ENCODE data around the gene GBE1.

Gene GBE1

GRCh38 chr3:81760924-81761903 lies at the start of gene GBE1:
TSS of gene GBE1 (minus strand) at chr3:81761645. CDS start at chr3:81761517, 128 bp downstream.
- Histone ChIP-seq H3K36me3 (ENCODE audit: insufficient read depth, low read length) (no peaks in the 10 kb centered on the region), H2AFZ (ENCODE audit: low read depth, low read length) (peak within 1 kb of the TSS; percentile 92), H3K9me3 (ENCODE audit: low read length) (no peaks in the 10 kb centered on the region), H3K27me3 (ENCODE audit: insufficient read depth, low read length) (no peaks in the 10 kb centered on the region), H3K4me3 (ENCODE audit: low read length) (peak within 1 kb of the TSS; percentile 89), H3K4me1 (ENCODE audit: insufficient read depth, low read length) (peaks cover 12% of the 10 kb centered on the region)

GRCh38 chr3:81808900-81809299 lies 47.5 kb upstream of the GBE1 start:
- Histone ChIP-seq H3K4me3 (ENCODE audit: low read length) (no peak overlapping the region), H3K27me3 (ENCODE audit: insufficient read depth, low read length) (no peaks in the 10 kb centered on the region), H3K9me3 (ENCODE audit: low read length) (no peaks in the 10 kb centered on the region), H2AFZ (ENCODE audit: low read depth, low read length) (no peak overlapping the region), H3K36me3 (ENCODE audit: insufficient read depth, low read length) (no peaks in the 10 kb centered on the region), H3K4me1 (ENCODE audit: insufficient read depth, low read length) (peaks cover 11% of the 10 kb centered on the region)

GRCh38 chr3:81799403-81799802 lies 38.0 kb upstream of the GBE1 start:
- H3K4me3 ChIP-seq (ENCODE audit: low read length): no peak overlapping the region
- H2AFZ ChIP-seq (ENCODE audit: low read depth, low read length): no peak overlapping the region
- no peaks in the 10 kb centered on the region for H3K27me3 ChIP-seq (ENCODE audit: insufficient read depth, low read length)
- no peaks in the 10 kb centered on the region for H3K36me3 ChIP-seq (ENCODE audit: insufficient read depth, low read length)
- no peaks in the 10 kb centered on the region for H3K4me1 ChIP-seq (ENCODE audit: insufficient read depth, low read length)
- H3K9me3 ChIP-seq (ENCODE audit: low read length): no peaks in the 10 kb centered on the region

- H3K4me3 ChIP-seq (ENCODE audit: low read length): no peak overlapping the region
- no peaks in the 10 kb centered on the region for H3K4me1 ChIP-seq (ENCODE audit: insufficient read depth, low read length)
- H3K27me3 ChIP-seq (ENCODE audit: insufficient read depth, low read length): no peaks in the 10 kb centered on the region
- H2AFZ ChIP-seq (ENCODE audit: low read depth, low read length): no peak overlapping the region
- H3K9me3 ChIP-seq (ENCODE audit: low read length): no peaks in the 10 kb centered on the region
- H3K36me3 ChIP-seq (ENCODE audit: insufficient read depth, low read length): no peaks in the 10 kb centered on the region
Observed at GRCh38 chr3:81793410-81793809, 32.0 kb upstream of the GBE1 start.

GRCh38 chr3:81790117-81790516 lies 28.7 kb upstream of the GBE1 start:
- Histone ChIP-seq H3K27me3 (ENCODE audit: insufficient read depth, low read length) (no peaks in the 10 kb centered on the region), H3K4me3 (ENCODE audit: low read length) (no peak overlapping the region), H3K36me3 (ENCODE audit: insufficient read depth, low read length) (no peaks in the 10 kb centered on the region), H3K9me3 (ENCODE audit: low read length) (no peaks in the 10 kb centered on the region), H2AFZ (ENCODE audit: low read depth, low read length) (no peak overlapping the region), H3K4me1 (ENCODE audit: insufficient read depth, low read length) (no peaks in the 10 kb centered on the region)

GRCh38 chr3:81789691-81790090 lies 28.2 kb upstream of the GBE1 start:
- no peak overlapping the region for H2AFZ ChIP-seq (ENCODE audit: low read depth, low read length)
- H3K27me3 ChIP-seq (ENCODE audit: insufficient read depth, low read length): no peaks in the 10 kb centered on the region
- H3K4me1 ChIP-seq (ENCODE audit: insufficient read depth, low read length): no peaks in the 10 kb centered on the region
- H3K36me3 ChIP-seq (ENCODE audit: insufficient read depth, low read length): no peaks in the 10 kb centered on the region
- H3K4me3 ChIP-seq (ENCODE audit: low read length): no peak overlapping the region
- no peaks in the 10 kb centered on the region for H3K9me3 ChIP-seq (ENCODE audit: low read length)

- Histone ChIP-seq H2AFZ (ENCODE audit: low read depth, low read length) (no peak overlapping the region), H3K27me3 (ENCODE audit: insufficient read depth, low read length) (no peaks in the 10 kb centered on the region)
Observed at GRCh38 chr3:81788610-81789009, 27.2 kb upstream of the GBE1 start.

GRCh38 chr3:81788044-81788443 lies 26.6 kb upstream of the GBE1 start:
- H2AFZ ChIP-seq (ENCODE audit: low read depth, low read length): no peak overlapping the region
- no peak overlapping the region for H3K4me3 ChIP-seq (ENCODE audit: low read length)
- H3K4me1 ChIP-seq (ENCODE audit: insufficient read depth, low read length): no peaks in the 10 kb centered on the region
- no peaks in the 10 kb centered on the region for H3K9me3 ChIP-seq (ENCODE audit: low read length)
- no peaks in the 10 kb centered on the region for H3K27me3 ChIP-seq (ENCODE audit: insufficient read depth, low read length)
- H3K36me3 ChIP-seq (ENCODE audit: insufficient read depth, low read length): no peaks in the 10 kb centered on the region

More at GRCh38 chr3:81788610-81789009, 27.2 kb upstream of the GBE1 start:
- no peak overlapping the region for H3K4me3 ChIP-seq (ENCODE audit: low read length)
- no peaks in the 10 kb centered on the region for H3K36me3 ChIP-seq (ENCODE audit: insufficient read depth, low read length)
- no peaks in the 10 kb centered on the region for H3K9me3 ChIP-seq (ENCODE audit: low read length)
- H3K4me1 ChIP-seq (ENCODE audit: insufficient read depth, low read length): no peaks in the 10 kb centered on the region

- H3K9me3 ChIP-seq (ENCODE audit: low read length): peaks cover 2% of the 10 kb centered on the region
- no peak overlapping the region for H2AFZ ChIP-seq (ENCODE audit: low read depth, low read length)
- H3K27me3 ChIP-seq (ENCODE audit: insufficient read depth, low read length): no peaks in the 10 kb centered on the region
- no peaks in the 10 kb centered on the region for H3K4me1 ChIP-seq (ENCODE audit: insufficient read depth, low read length)
- H3K36me3 ChIP-seq (ENCODE audit: insufficient read depth, low read length): no peaks in the 10 kb centered on the region
- H3K4me3 ChIP-seq (ENCODE audit: low read length): no peak overlapping the region
Observed at GRCh38 chr3:81782585-81782984, 21.1 kb upstream of the GBE1 start.

GRCh38 chr3:81778678-81779182 lies 17.3 kb upstream of the GBE1 start:
- Histone ChIP-seq H3K9me3 (ENCODE audit: low read length) (peaks cover 2% of the 10 kb centered on the region), H3K4me3 (ENCODE audit: low read length) (no peak overlapping the region), H3K4me1 (ENCODE audit: insufficient read depth, low read length) (no peaks in the 10 kb centered on the region), H3K36me3 (ENCODE audit: insufficient read depth, low read length) (no peaks in the 10 kb centered on the region), H3K27me3 (ENCODE audit: insufficient read depth, low read length) (no peaks in the 10 kb centered on the region), H2AFZ (ENCODE audit: low read depth, low read length) (no peak overlapping the region)

GRCh38 chr3:81776643-81777042 lies 15.2 kb upstream of the GBE1 start:
- Histone ChIP-seq H3K36me3 (ENCODE audit: insufficient read depth, low read length) (no peaks in the 10 kb centered on the region), H3K4me1 (ENCODE audit: insufficient read depth, low read length) (no peaks in the 10 kb centered on the region), H2AFZ (ENCODE audit: low read depth, low read length) (no peak overlapping the region), H3K27me3 (ENCODE audit: insufficient read depth, low read length) (no peaks in the 10 kb centered on the region), H3K9me3 (ENCODE audit: low read length) (peaks cover 2% of the 10 kb centered on the region), H3K4me3 (ENCODE audit: low read length) (no peak overlapping the region)

GRCh38 chr3:81770710-81771109 lies 9.3 kb upstream of the GBE1 start:
- Histone ChIP-seq H2AFZ (ENCODE audit: low read depth, low read length) (no peak overlapping the region), H3K4me3 (ENCODE audit: low read length) (no peak overlapping the region), H3K4me1 (ENCODE audit: insufficient read depth, low read length) (no peaks in the 10 kb centered on the region)

GRCh38 chr3:81769299-81769698 lies 7.9 kb upstream of the GBE1 start:
- Histone ChIP-seq H3K9me3 (ENCODE audit: low read length) (no peaks in the 10 kb centered on the region), H3K27me3 (ENCODE audit: insufficient read depth, low read length) (no peaks in the 10 kb centered on the region), H3K4me1 (ENCODE audit: insufficient read depth, low read length) (no peaks in the 10 kb centered on the region), H3K36me3 (ENCODE audit: insufficient read depth, low read length) (no peaks in the 10 kb centered on the region), H3K4me3 (ENCODE audit: low read length) (no peak overlapping the region), H2AFZ (ENCODE audit: low read depth, low read length) (no peak overlapping the region)

More at GRCh38 chr3:81770710-81771109, 9.3 kb upstream of the GBE1 start:
- no peaks in the 10 kb centered on the region for H3K36me3 ChIP-seq (ENCODE audit: insufficient read depth, low read length)
- H3K9me3 ChIP-seq (ENCODE audit: low read length): no peaks in the 10 kb centered on the region
- H3K27me3 ChIP-seq (ENCODE audit: insufficient read depth, low read length): no peaks in the 10 kb centered on the region
